ENCODE results near the gene GRXCR2. TPM values are rescaled to one million over a fixed set of nuclear protein-coding genes. Genes with fewer than 3 reads are reported as not detected.
A peak's percentile ranks its signal among the peaks of the same experiment; 100 is the strongest.
"Not testable (repeated sequence)": the region's sequence is repeated elsewhere in the genome, so short reads cannot be mapped to it uniquely, and the experiment has no call there.

The GRXCR2 gene
- not detected in 2 replicates for total RNA-seq (2014; rRNA removed)
- not detected for polyA plus RNA-seq (2012)

GRCh38 chr5:145872914-145873313 lies at the start of gene GRXCR2:
TSS of gene GRXCR2 (minus strand) at chr5:145873014. CDS start at chr5:145872968, 46 bp downstream.
- no peak for DNase-seq (ENCODE audit: low read depth)

- no peak for DNase-seq (ENCODE audit: low read depth)
Measured at GRCh38 chr5:145922059-145922458, 49.2 kb upstream of the GRXCR2 start.

- no peak for DNase-seq (ENCODE audit: low read depth)
Measured at GRCh38 chr5:145921211-145921610, 48.4 kb upstream of the GRXCR2 start.

- no peak for DNase-seq (ENCODE audit: low read depth)
Measured at GRCh38 chr5:145920542-145921210, 47.9 kb upstream of the GRXCR2 start.

GRCh38 chr5:145919413-145919812 lies 46.6 kb upstream of the GRXCR2 start:
- DNase-seq (ENCODE audit: low read depth), result no peak

- DNase-seq (ENCODE audit: low read depth), result no peak
Measured at GRCh38 chr5:145918397-145918796, 45.6 kb upstream of the GRXCR2 start.

- no peak for DNase-seq (ENCODE audit: low read depth)
Measured at GRCh38 chr5:145917288-145917687, 44.5 kb upstream of the GRXCR2 start.

- DNase-seq (ENCODE audit: low read depth), result no peak
Measured at GRCh38 chr5:145915970-145916638, 43.3 kb upstream of the GRXCR2 start.

- DNase-seq (ENCODE audit: low read depth), result no peak
Measured at GRCh38 chr5:145913701-145914100, 40.9 kb upstream of the GRXCR2 start.

- no peak for DNase-seq (ENCODE audit: low read depth)
Measured at GRCh38 chr5:145912594-145912993, 39.8 kb upstream of the GRXCR2 start.

GRCh38 chr5:145912019-145912418 lies 39.2 kb upstream of the GRXCR2 start:
- no peak for DNase-seq (ENCODE audit: low read depth)

GRCh38 chr5:145911164-145911563 lies 38.4 kb upstream of the GRXCR2 start:
- no peak for DNase-seq (ENCODE audit: low read depth)

- no peak for DNase-seq (ENCODE audit: low read depth)
Measured at GRCh38 chr5:145908206-145908960, 35.6 kb upstream of the GRXCR2 start.

GRCh38 chr5:145906401-145906800 lies 33.6 kb upstream of the GRXCR2 start:
- DNase-seq (ENCODE audit: low read depth), result no peak

GRCh38 chr5:145904743-145905142 lies 31.9 kb upstream of the GRXCR2 start:
- DNase-seq (ENCODE audit: low read depth), result no peak

- no peak for DNase-seq (ENCODE audit: low read depth)
Measured at GRCh38 chr5:145903867-145904266, 31.1 kb upstream of the GRXCR2 start.

GRCh38 chr5:145903113-145903512 lies 30.3 kb upstream of the GRXCR2 start:
- DNase-seq (ENCODE audit: low read depth), result no peak

- DNase-seq (ENCODE audit: low read depth), result no peak
Measured at GRCh38 chr5:145902421-145902820, 29.6 kb upstream of the GRXCR2 start.

- no peak for DNase-seq (ENCODE audit: low read depth)
Measured at GRCh38 chr5:145898171-145898570, 25.4 kb upstream of the GRXCR2 start.

GRCh38 chr5:145891378-145891777 lies 18.6 kb upstream of the GRXCR2 start:
- not testable (repeated sequence) for DNase-seq (ENCODE audit: low read depth)

GRCh38 chr5:145889611-145890010 lies 16.8 kb upstream of the GRXCR2 start:
- no peak for DNase-seq (ENCODE audit: low read depth)

- peak; percentile 55 for DNase-seq (ENCODE audit: low read depth)
Measured at GRCh38 chr5:145887976-145888574, 15.3 kb upstream of the GRXCR2 start.

Measured in LHCN-M2 (cell line).